Lung (tissue), 12 donors: ENCODE results near the gene KCTD20. TPM values are rescaled to one million over a fixed set of nuclear protein-coding genes. Genes with fewer than 3 reads are reported as not detected.
"Not testable (repeated sequence)": the region's sequence is repeated elsewhere in the genome, so short reads cannot be mapped to it uniquely, and the experiment has no call there.

Experiments used
- ATAC-seq: fragments of 200-7000 bp; cut with Tn5 transposase; one replicate; pipeline ENCODE4 v1.9.1; 2020; ENCODE audit warnings: moderate number of reproducible peaks; ENCODE audit not compliant: insufficient read depth, low FRiP score
- DNase-seq, 3 donors: peaks; one replicate each; pipeline ENCODE4 v3.0.0-alpha.2; 2013 to 2017
- H3K27ac ChIP-seq, 2 donors: one replicate each; pipeline ENCODE4 v1.5.1; 2013; ENCODE audit warnings: mild to moderate bottlenecking in 2 of 2, moderate library complexity in 2 of 2, control low read depth in 1 of 2, inconsistent platforms in 1 of 2, low read depth in 1 of 2, low read length in 1 of 2
- H3K27me3 ChIP-seq, 3 donors: one replicate each; pipeline ENCODE4 v1.5.1; 2013; ENCODE audit warnings: low read length in 2 of 3; ENCODE audit not compliant: control insufficient read depth in 3 of 3, insufficient read depth in 3 of 3
- H3K36me3 ChIP-seq, 4 donors: one replicate each; pipeline ENCODE4 v1.5.1; 2013; ENCODE audit warnings: low read length in 4 of 4, mild to moderate bottlenecking in 1 of 4, moderate library complexity in 1 of 4; ENCODE audit not compliant: control insufficient read depth in 4 of 4, insufficient read depth in 4 of 4
- H3K4me1 ChIP-seq, 5 donors: one replicate each; pipeline ENCODE4 v1.5.1; 2013; ENCODE audit warnings: low read length in 5 of 5, mild to moderate bottlenecking in 2 of 5, moderate library complexity in 1 of 5; ENCODE audit not compliant: control insufficient read depth in 5 of 5, insufficient read depth in 5 of 5
- H3K4me3 ChIP-seq: one replicate; pipeline ENCODE4 v1.5.1; 2013; ENCODE audit warnings: mild to moderate bottlenecking, control low read depth, moderate library complexity
- H3K9ac ChIP-seq, 2 donors: one replicate each; pipeline ENCODE4 v1.5.1; 2013; ENCODE audit warnings: low read length in 2 of 2, control low read depth in 1 of 2; ENCODE audit not compliant: insufficient read depth in 1 of 2
- H3K9me3 ChIP-seq, 4 donors: one replicate each; pipeline ENCODE4 v1.5.1; 2013; ENCODE audit warnings: low read length in 3 of 4, mild to moderate bottlenecking in 1 of 4, moderate library complexity in 1 of 4; ENCODE audit not compliant: control insufficient read depth in 4 of 4, insufficient read depth in 3 of 4
- WGBS, 2 donors: extraction: QIAGEN DNeasy Blood & Tissue Kit; methylation state at CpG; one replicate each; pipeline ENCODE4 v1.1.7; 2013; 5-methylcytosine and 5-hydroxymethylcytosine counted together
- polyA plus RNA-seq, 2 donors: library from polyadenylated mRNA; stranded (reverse); fragments of 200-250 nt; gene quantifications; one replicate each; pipeline ENCODE4 v1.2.1, GENCODE V29; 2013
- total RNA-seq, 2 donors: library from RNA; depleted of rRNA in 1 of 2; stranded (reverse); fragments of >200 nt in 1 of 2; gene quantifications; one replicate each; pipeline ENCODE4 v1.2.1, GENCODE V29; 2014 to 2021
- TF ChIP-seq, protein P1 (sequence below): IDR thresholded peaks from 2 replicates; pipeline ENCODE4 v1.5.1; 2012; ENCODE audit warnings: mild to moderate bottlenecking; ENCODE audit errors: control extremely low read depth, extremely low read depth
- donor health status: control.
- donor health status: control.
- donor health status: Bipolar disorder and iron deficiency.
- donor health status: healthy.
- donor health status: DM: yes; HTN: yes; CAD: no.

Gene KCTD20
- total and polyA plus RNA-seq, 4 donors: 11.5 to 56.7 (median 36.0) TPM

DNA sequence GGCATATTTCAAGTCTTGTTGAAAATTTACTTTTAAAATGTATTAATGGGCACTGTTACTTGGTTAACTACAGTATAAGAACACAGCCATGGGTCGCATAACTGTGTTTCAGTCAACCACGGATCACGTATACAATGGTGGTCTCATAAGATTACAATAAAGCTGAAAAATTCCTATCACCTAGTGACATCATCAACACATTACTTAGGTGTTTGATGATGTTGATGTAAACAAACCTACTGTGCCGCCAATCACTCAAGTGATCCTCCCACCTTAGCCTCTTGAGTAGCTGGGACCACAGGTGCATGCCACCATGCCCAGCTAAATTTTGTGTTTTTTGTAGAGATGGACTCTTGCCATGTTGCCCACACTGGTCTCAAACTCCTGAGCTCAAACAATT is 38.6 kb upstream of the KCTD20 start:
- no peak overlapping the region for H3K4me3 ChIP-seq
- DNase-seq: no peak
- no peaks in the 10 kb centered on the region for H3K4me1 ChIP-seq
- no peak overlapping the region for H3K27ac ChIP-seq
- no peaks in the 10 kb centered on the region for H3K36me3 ChIP-seq
- 87 to 95% methylated on average over 4 of the region's 4 CpGs for WGBS, 2 donors
- H3K9me3 ChIP-seq: no peaks in the 10 kb centered on the region
- no peak for ATAC-seq
- H3K27me3 ChIP-seq: peaks cover 0 to 2% (median 0%) of the 10 kb centered on the region in 3 donors
- H3K9ac ChIP-seq: no peak overlapping the region
- TF ChIP-seq, protein P1, sequence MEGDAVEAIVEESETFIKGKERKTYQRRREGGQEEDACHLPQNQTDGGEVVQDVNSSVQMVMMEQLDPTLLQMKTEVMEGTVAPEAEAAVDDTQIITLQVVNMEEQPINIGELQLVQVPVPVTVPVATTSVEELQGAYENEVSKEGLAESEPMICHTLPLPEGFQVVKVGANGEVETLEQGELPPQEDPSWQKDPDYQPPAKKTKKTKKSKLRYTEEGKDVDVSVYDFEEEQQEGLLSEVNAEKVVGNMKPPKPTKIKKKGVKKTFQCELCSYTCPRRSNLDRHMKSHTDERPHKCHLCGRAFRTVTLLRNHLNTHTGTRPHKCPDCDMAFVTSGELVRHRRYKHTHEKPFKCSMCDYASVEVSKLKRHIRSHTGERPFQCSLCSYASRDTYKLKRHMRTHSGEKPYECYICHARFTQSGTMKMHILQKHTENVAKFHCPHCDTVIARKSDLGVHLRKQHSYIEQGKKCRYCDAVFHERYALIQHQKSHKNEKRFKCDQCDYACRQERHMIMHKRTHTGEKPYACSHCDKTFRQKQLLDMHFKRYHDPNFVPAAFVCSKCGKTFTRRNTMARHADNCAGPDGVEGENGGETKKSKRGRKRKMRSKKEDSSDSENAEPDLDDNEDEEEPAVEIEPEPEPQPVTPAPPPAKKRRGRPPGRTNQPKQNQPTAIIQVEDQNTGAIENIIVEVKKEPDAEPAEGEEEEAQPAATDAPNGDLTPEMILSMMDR: no peak

DNA sequence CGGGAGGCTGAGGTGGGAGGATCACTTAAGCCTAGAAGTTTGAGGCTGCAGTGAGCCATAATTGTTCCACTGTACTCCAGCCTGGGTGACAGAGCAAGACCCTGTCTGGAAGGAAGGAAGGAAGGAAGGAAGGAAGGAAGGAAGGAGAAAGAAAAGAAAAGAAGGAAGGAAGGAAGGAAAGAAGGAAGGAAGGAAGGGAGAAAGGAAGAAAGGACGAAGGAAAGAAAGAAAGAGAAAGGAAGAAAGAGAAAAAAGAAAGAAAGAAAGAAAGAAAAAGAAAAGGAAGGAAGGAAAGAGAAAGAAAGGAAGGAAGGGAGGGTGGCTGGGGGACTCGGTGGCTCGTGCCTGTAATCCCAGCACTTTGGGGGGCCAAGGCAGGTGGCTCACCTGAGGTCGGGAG is 33.1 kb upstream of the KCTD20 start:
- H3K4me3 ChIP-seq, H3K27ac ChIP-seq, ATAC-seq, DNase-seq, H3K4me1 ChIP-seq, H3K27me3 ChIP-seq, H3K9ac ChIP-seq, H3K9me3 ChIP-seq, H3K36me3 ChIP-seq: not testable (repeated sequence)
- WGBS, 2 donors: 59 to 66% methylated on average over 5 of the region's 5 CpGs

DNA sequence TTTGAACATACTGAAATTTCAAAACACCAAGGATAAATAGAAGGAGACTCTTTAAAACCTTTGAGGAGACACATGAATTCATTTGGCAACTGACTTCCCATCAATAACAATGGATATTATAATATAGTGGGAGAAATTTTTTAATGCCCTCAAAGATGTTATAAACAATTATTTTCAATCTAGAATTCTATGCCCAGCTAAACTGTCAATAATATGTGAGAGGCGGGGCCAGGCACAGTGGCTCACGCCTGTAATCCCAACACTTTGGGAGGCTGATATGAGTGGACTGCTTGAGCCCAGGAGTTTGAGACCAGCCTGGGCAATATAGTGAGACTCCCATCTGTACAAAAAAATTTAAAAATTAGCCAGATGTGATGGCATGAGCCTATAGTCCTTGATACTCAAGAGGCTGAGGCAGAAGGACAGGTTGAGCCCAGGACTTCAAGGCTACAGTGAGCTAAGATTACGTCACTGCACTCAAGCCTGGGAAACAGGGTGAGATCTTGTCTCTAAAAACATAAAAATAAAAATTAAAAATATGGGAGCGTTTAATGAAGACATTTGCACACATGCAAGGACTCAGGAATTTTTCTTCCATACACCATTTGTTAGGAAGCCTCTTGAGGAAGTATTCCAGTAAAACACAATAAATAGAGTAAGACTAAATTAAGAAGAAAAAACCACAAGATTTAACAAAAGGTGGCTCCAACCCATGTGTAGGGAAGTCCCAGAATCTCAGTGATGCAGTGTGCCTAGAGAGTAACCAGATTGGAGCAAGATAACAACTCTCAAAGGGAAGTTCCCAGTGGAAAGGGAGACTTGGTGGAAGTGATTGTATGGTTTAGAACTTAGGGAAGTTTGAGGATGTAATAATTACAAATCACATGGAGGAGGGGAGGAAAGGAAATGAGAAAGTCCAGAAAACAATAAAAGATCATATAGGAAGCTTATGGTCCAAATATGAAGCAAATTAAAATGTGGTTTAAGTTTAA is 29.0 kb upstream of the KCTD20 start:
- TF ChIP-seq, protein P1: no peak
- Histone ChIP-seq H3K9me3 (peaks cover 0 to 2% (median 0%) of the 10 kb centered on the region in 4 donors), H3K9ac (no peak overlapping the region), H3K36me3 (no peaks in the 10 kb centered on the region), H3K4me1 (no peaks in the 10 kb centered on the region), H3K4me3 (no peak overlapping the region), H3K27ac (no peak overlapping the region), H3K27me3 (no peaks in the 10 kb centered on the region)
- 94% methylated on average over 4 of the region's 4 CpGs for whole genome bisulfite sequencing, 2 donors
- ATAC-seq (no peak), DNase-seq (no peak)

DNA sequence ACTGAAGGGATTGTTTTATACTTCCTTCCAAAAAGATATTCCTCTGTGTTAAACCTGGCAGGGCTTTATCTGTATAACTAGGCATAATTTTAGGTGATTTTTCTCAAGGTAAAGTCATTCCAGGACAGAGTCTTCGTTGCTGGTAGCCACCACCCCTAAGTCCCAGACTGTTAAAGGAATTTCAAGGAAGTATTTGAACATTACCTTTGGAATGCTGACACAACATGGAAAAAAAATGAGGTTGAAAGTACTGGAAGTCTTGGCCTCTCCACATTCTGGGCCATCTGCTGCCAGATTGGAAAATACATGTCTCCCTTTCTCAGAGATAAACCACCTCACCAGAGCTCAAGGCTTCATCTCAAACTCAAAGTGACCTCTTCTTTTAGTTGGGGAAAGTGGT is 28.3 kb upstream of the KCTD20 start:
- WGBS, 2 donors: 43 to 83% methylated on average over 1 of the region's 1 CpG
- Histone ChIP-seq H3K4me3 (no peak overlapping the region), H3K4me1 (no peaks in the 10 kb centered on the region), H3K36me3 (no peaks in the 10 kb centered on the region), H3K27me3 (no peaks in the 10 kb centered on the region), H3K9me3 (peaks cover 0 to 2% (median 0%) of the 10 kb centered on the region in 4 donors), H3K9ac (no peak overlapping the region), H3K27ac (no peak overlapping the region)
- TF ChIP-seq, protein P1: no peak
- DNase-seq (no peak), ATAC-seq (no peak)
